CD4-positive, alpha-beta memory T cell (primary cell): ENCODE results near the gene FBXO40. TPM values are rescaled to one million over a fixed set of nuclear protein-coding genes. Genes with fewer than 3 reads are reported as not detected.

ENCODE experiments used
- CTCF ChIA-PET: fragments of 350-600 bp; sonication (Branson Sonifier 250); formaldehyde crosslinking; loops from one replicate; lab custom pipeline; 2021; ENCODE audit warnings: inconsistent platforms; ENCODE audit not compliant: partially characterized antibody; lab: Charles Lee
- POLR2A ChIA-PET: fragments of 350-600 bp; sonication (Branson Sonifier 250); formaldehyde crosslinking; loops from one replicate; lab custom pipeline; 2021; ENCODE audit not compliant: partially characterized antibody; lab: Charles Lee
- DNase-seq, 5 donors: peaks; one replicate each; pipeline versions ENCODE4 v3.0.0 to v3.0.0-alpha.2; 2020 to 2022; ENCODE audit warnings: mixed read lengths in 1 of 5
- H3K27ac ChIP-seq: one replicate; pipeline ENCODE4 v1.7.0; 2013; ENCODE audit warnings: low read depth, low read length
- H3K27me3 ChIP-seq: 2 replicates; pipeline ENCODE4 v1.7.0; 2013; ENCODE audit warnings: mild to moderate bottlenecking, low read length, moderate library complexity; ENCODE audit not compliant: insufficient read depth
- H3K36me3 ChIP-seq: 2 replicates; pipeline ENCODE4 v1.7.0; 2013; ENCODE audit warnings: mild to moderate bottlenecking, low read length, moderate library complexity; ENCODE audit not compliant: insufficient read depth
- H3K4me1 ChIP-seq: 2 replicates; pipeline ENCODE4 v1.7.0; 2013; ENCODE audit warnings: mild to moderate bottlenecking, low read length, moderate library complexity; ENCODE audit not compliant: insufficient read depth
- H3K4me3 ChIP-seq, 2 donors: one replicate each; pipeline ENCODE4 v1.7.0; 2013; ENCODE audit warnings: low read length in 2 of 2, mild to moderate bottlenecking in 1 of 2
- H3K9me3 ChIP-seq, 2 donors: one replicate each; pipeline ENCODE4 v1.7.0; 2013; ENCODE audit warnings: low read length in 2 of 2, control low read depth in 1 of 2; ENCODE audit not compliant: control insufficient read depth in 1 of 2
- H3K27ac Mint-ChIP-seq, 7 donors: one replicate each; pipeline ENCODE4 v1.8.0; 2020 to 2021; ENCODE audit warnings: mixed read lengths in 7 of 7, mild to moderate bottlenecking in 6 of 7, inconsistent platforms in 3 of 7, moderate library complexity in 3 of 7
- H3K27me3 Mint-ChIP-seq, 2 donors: one replicate each; pipeline ENCODE4 v1.8.0; 2020 to 2021; ENCODE audit warnings: mixed read lengths in 2 of 2
- H3K36me3 Mint-ChIP-seq, 2 donors: one replicate each; pipeline ENCODE4 v1.8.0; 2020 to 2021; ENCODE audit warnings: mixed read lengths in 2 of 2, inconsistent platforms in 1 of 2, mild to moderate bottlenecking in 1 of 2
- H3K4me1 Mint-ChIP-seq, 4 donors: one replicate each; pipeline ENCODE4 v1.8.0; 2020 to 2021; ENCODE audit warnings: mixed read lengths in 4 of 4, mild to moderate bottlenecking in 1 of 4
- H3K4me3 Mint-ChIP-seq, 8 donors: one replicate each; pipeline ENCODE4 v1.8.0; 2020 to 2021; ENCODE audit warnings: mixed read lengths in 8 of 8, mild to moderate bottlenecking in 7 of 8, moderate library complexity in 6 of 8, inconsistent platforms in 3 of 8
- H3K9me3 Mint-ChIP-seq, 8 donors: one replicate each; pipeline ENCODE4 v1.8.0; 2020 to 2021; ENCODE audit warnings: mixed read lengths in 8 of 8, mild to moderate bottlenecking in 5 of 8, inconsistent platforms in 3 of 8, moderate library complexity in 1 of 8
- intact Hi-C: fragments of 100-400 bp; cut with micrococcal nuclease; formaldehyde crosslinking; loops from one replicate; pipeline ENCODE4 v1.15.1; 2023
- polyA plus RNA-seq, 2 donors: library from polyadenylated mRNA; unstranded; fragments of 300-500 nt; fragmentation: Illumina TruSeq; gene quantifications; one replicate each; pipeline ENCODE4 v1.2.3, GENCODE V29; 2021
- total RNA-seq, 2 experiments: library from RNA; stranded (reverse); gene quantifications; one replicate each; pipeline ENCODE4 v1.2.3, GENCODE V29; 2021

Gene FBXO40
- total and polyA plus RNA-seq, 4 experiments from 2014 or later, result 0.08 TPM; not detected in 3

- POLR2A ChIA-PET, result interaction anchor here (0.6 to 4.1 kb wide), 20 partner anchors 11 to 1922 kb away, joined by 3 to 33 read pairs (median 4); partner anchors contain the start of genes EAF2, FAM162A, GOLGB1 and KPNA1
- peaks cover 42% of the 10 kb centered on the region for H3K4me1 ChIP-seq
- H3K27me3 Mint-ChIP-seq, result no peaks in the 10 kb centered on the region
- no peaks in the 10 kb centered on the region for H3K27me3 ChIP-seq
- H3K9me3 ChIP-seq, result no peaks in the 10 kb centered on the region
- peak overlapping the region in 4 of 8 donors; percentile 91 to 99 (median 94) for H3K4me3 Mint-ChIP-seq
- peak overlapping the region; percentile 85 for H3K27ac ChIP-seq
- intact Hi-C loops, result loop anchor here (2.0 kb wide), 3 partner anchors 723 to 1539 kb away; partner anchors contain the start of genes FAM162A, PARP14 and SEC22A
- H3K4me1 Mint-ChIP-seq, result peaks cover 34 to 56% (median 45%) of the 10 kb centered on the region in 4 donors
- H3K27ac Mint-ChIP-seq, result peak overlapping the region; percentile 95 to 100 (median 99)
- CTCF ChIA-PET, result interaction anchor here (0.7 to 1.7 kb wide), 7 partner anchors 9 to 1017 kb away, joined by 3 to 7 read pairs (median 4); partner anchors contain the start of genes GOLGB1 and POLQ
- H3K36me3 Mint-ChIP-seq, result peaks cover 50 to 75% of the 10 kb centered on the region in 2 donors
- H3K9me3 Mint-ChIP-seq, result no peaks in the 10 kb centered on the region
- DNase-seq, result no peak
- H3K4me3 ChIP-seq, result no peak overlapping the region
- peaks cover 52% of the 10 kb centered on the region for H3K36me3 ChIP-seq
Measured at GRCh38 chr3:121661376-121661775, 68.2 kb downstream of the FBXO40 start.

DNA sequence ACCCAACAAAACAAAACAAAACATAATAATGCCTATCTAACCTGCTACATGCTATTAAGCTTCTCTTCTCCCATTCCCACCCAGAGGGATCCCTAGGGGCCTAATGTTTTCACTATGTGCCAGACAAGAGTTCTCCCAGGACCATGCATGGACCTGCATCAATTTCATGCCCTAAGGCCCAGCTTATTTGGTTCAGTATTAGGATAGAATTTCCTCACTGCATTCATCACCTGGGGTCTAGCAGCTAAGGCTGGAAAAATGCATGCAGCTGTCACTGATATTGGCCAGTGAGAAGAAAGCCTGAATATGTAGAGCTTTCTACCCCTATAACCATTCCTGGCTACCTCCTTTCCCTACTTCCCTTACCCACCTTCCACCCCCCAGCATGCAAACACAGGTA is 69.6 kb downstream of the FBXO40 start:
- no peaks in the 10 kb centered on the region for H3K27me3 ChIP-seq
- H3K4me3 Mint-ChIP-seq, result no peak overlapping the region
- ChIA-PET CTCF (no interaction called here), POLR2A (interaction anchor here (4.1 kb wide), 1 partner anchor 87 kb away, joined by 33 read pairs; the partner anchor contains the start of gene GOLGB1)
- no peaks in the 10 kb centered on the region for H3K9me3 ChIP-seq
- no peaks in the 10 kb centered on the region for H3K9me3 Mint-ChIP-seq
- H3K27ac Mint-ChIP-seq, result peak overlapping the region in 5 of 7 donors; percentile 24 to 80 (median 51)
- H3K36me3 ChIP-seq, result peaks cover 53% of the 10 kb centered on the region
- no peaks in the 10 kb centered on the region for H3K27me3 Mint-ChIP-seq
- H3K27ac ChIP-seq, result no peak overlapping the region
- peaks cover 51 to 77% of the 10 kb centered on the region in 2 donors for H3K36me3 Mint-ChIP-seq
- peaks cover 34% of the 10 kb centered on the region for H3K4me1 ChIP-seq
- no peak overlapping the region for H3K4me3 ChIP-seq
- peaks cover 24 to 43% (median 34%) of the 10 kb centered on the region in 4 donors for H3K4me1 Mint-ChIP-seq
- intact Hi-C loops, result no loop called here
- no peak for DNase-seq

GRCh38 chr3:121663171-121663847 is 70.1 kb downstream of the FBXO40 start:
- H3K4me3 ChIP-seq, result no peak overlapping the region
- intact Hi-C loops, result no loop called here
- H3K9me3 ChIP-seq, result no peaks in the 10 kb centered on the region
- H3K36me3 Mint-ChIP-seq, result peaks cover 50 to 76% of the 10 kb centered on the region in 2 donors
- no peak overlapping the region for H3K27ac ChIP-seq
- peaks cover 18 to 37% (median 28%) of the 10 kb centered on the region in 4 donors for H3K4me1 Mint-ChIP-seq
- no peaks in the 10 kb centered on the region for H3K9me3 Mint-ChIP-seq
- H3K27me3 ChIP-seq, result no peaks in the 10 kb centered on the region
- H3K27me3 Mint-ChIP-seq, result no peaks in the 10 kb centered on the region
- H3K27ac Mint-ChIP-seq, result peak overlapping the region in 4 of 7 donors; percentile 8 to 62 (median 51)
- POLR2A ChIA-PET, result no interaction called here
- H3K4me1 ChIP-seq, result peaks cover 28% of the 10 kb centered on the region
- H3K4me3 Mint-ChIP-seq, result no peak overlapping the region
- CTCF ChIA-PET, result no interaction called here
- H3K36me3 ChIP-seq, result peaks cover 52% of the 10 kb centered on the region
- DNase-seq, result no peak

DNA sequence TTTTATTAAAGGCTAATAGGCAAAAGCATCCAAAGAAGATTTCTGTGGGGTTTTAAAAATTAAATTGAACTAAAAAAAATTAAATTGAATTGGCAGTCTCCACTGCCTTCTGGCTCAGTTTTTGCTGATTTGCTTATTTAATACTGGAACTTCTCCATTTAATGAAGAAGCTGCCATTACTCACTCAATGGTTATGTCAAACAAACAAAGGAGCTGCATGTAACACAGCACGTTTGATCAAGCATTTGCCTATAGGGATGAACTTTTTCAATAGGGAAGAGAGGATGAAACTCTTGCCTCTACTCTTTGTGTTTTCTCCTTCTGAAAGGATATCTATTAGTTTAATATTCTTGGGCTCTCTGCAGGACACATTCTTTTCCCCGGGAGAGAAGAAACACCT is 72.3 kb downstream of the FBXO40 start:
- Histone ChIP-seq H3K27ac (no peak overlapping the region), H3K4me3 (no peak overlapping the region), H3K27me3 (no peaks in the 10 kb centered on the region), H3K9me3 (no peaks in the 10 kb centered on the region), H3K4me1 (peaks cover 10% of the 10 kb centered on the region), H3K36me3 (peaks cover 54% of the 10 kb centered on the region)
- DNase-seq, result no peak
- H3K27me3 Mint-ChIP-seq, result no peaks in the 10 kb centered on the region
- H3K36me3 Mint-ChIP-seq, result peaks cover 50 to 79% of the 10 kb centered on the region in 2 donors
- intact Hi-C loops, result no loop called here
- H3K4me1 Mint-ChIP-seq, result peaks cover 5 to 15% (median 10%) of the 10 kb centered on the region in 4 donors
- no peak overlapping the region for H3K4me3 Mint-ChIP-seq
- ChIA-PET CTCF (no interaction called here), POLR2A (interaction anchor here (1.1 kb wide), 1 partner anchor 12 kb away, joined by 3 read pairs; no protein-coding TSS in a partner anchor)
- no peaks in the 10 kb centered on the region for H3K9me3 Mint-ChIP-seq
- peak overlapping the region in 1 of 7 donors; percentile 10 for H3K27ac Mint-ChIP-seq

DNA sequence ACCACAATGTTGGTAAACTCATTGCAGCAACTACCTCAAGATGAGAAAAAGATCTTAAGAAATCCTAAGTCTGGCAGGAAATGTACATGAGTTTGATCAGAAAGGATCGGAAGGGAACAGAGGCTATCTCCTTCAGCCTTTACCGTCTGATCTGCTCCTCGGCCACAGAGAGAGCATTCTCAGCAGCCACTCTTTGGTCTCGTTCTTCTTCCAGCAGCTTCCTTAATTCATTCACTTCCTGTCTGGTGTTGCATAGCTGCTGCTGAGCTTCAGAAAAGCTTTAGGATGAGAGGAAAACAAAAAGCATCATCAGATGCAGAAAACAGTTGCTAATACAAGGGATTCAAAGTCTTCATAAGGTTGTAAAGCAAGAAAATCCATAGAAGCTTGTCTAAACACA is 74.2 kb downstream of the FBXO40 start:
- H3K4me3 Mint-ChIP-seq, result no peak overlapping the region
- H3K4me1 Mint-ChIP-seq, result no peaks in the 10 kb centered on the region
- DNase-seq, result no peak
- peaks cover 61% of the 10 kb centered on the region for H3K36me3 ChIP-seq
- intact Hi-C loops, result no loop called here
- no peaks in the 10 kb centered on the region for H3K27me3 Mint-ChIP-seq
- H3K9me3 Mint-ChIP-seq, result no peaks in the 10 kb centered on the region
- peaks cover 52 to 85% of the 10 kb centered on the region in 2 donors for H3K36me3 Mint-ChIP-seq
- no peaks in the 10 kb centered on the region for H3K4me1 ChIP-seq
- no peaks in the 10 kb centered on the region for H3K9me3 ChIP-seq
- H3K27me3 ChIP-seq, result no peaks in the 10 kb centered on the region
- H3K4me3 ChIP-seq, result no peak overlapping the region
- peak overlapping the region in 1 of 7 donors; percentile 4 for H3K27ac Mint-ChIP-seq
- CTCF ChIA-PET, result no interaction called here
- H3K27ac ChIP-seq, result no peak overlapping the region
- POLR2A ChIA-PET, result no interaction called here

- H3K27me3 ChIP-seq, result no peaks in the 10 kb centered on the region
- no peaks in the 10 kb centered on the region for H3K27me3 Mint-ChIP-seq
- no peaks in the 10 kb centered on the region for H3K9me3 ChIP-seq
- H3K27ac ChIP-seq, result no peak overlapping the region
- no peak overlapping the region for H3K4me3 Mint-ChIP-seq
- no peak for DNase-seq
- ChIA-PET CTCF (interaction anchor here (0.6 kb wide), 1 partner anchor 10 kb away, joined by 3 read pairs; the partner anchor contains the start of gene HCLS1), POLR2A (no interaction called here)
- H3K4me1 Mint-ChIP-seq, result no peaks in the 10 kb centered on the region
- intact Hi-C loops, result no loop called here
- H3K4me3 ChIP-seq, result no peak overlapping the region
- no peaks in the 10 kb centered on the region for H3K4me1 ChIP-seq
- H3K36me3 Mint-ChIP-seq, result peaks cover 57 to 77% of the 10 kb centered on the region in 2 donors
- no peaks in the 10 kb centered on the region for H3K9me3 Mint-ChIP-seq
- no peak overlapping the region for H3K27ac Mint-ChIP-seq
- peaks cover 41% of the 10 kb centered on the region for H3K36me3 ChIP-seq
Measured at GRCh38 chr3:121670676-121671075, 77.5 kb downstream of the FBXO40 start.

- Mint-ChIP-seq H3K9me3 (no peaks in the 10 kb centered on the region), H3K36me3 (peaks cover 64 to 74% of the 10 kb centered on the region in 2 donors), H3K4me1 (peaks cover 0 to 2% (median 0%) of the 10 kb centered on the region in 4 donors), H3K27me3 (no peaks in the 10 kb centered on the region), H3K27ac (peak overlapping the region in 1 of 7 donors; percentile 14), H3K4me3 (no peak overlapping the region)
- peaks cover 44% of the 10 kb centered on the region for H3K36me3 ChIP-seq
- no peak overlapping the region for H3K27ac ChIP-seq
- no peaks in the 10 kb centered on the region for H3K27me3 ChIP-seq
- ChIA-PET POLR2A (no interaction called here), CTCF (no interaction called here)
- no peak overlapping the region for H3K4me3 ChIP-seq
- intact Hi-C loops, result no loop called here
- DNase-seq, result no peak
- no peaks in the 10 kb centered on the region for H3K4me1 ChIP-seq
- no peaks in the 10 kb centered on the region for H3K9me3 ChIP-seq
Measured at GRCh38 chr3:121677141-121677540, 84.0 kb downstream of the FBXO40 start.
